ENCODE results near the gene FNDC3B.
"Not testable (repeated sequence)": the region's sequence is repeated elsewhere in the genome, so short reads cannot be mapped to it uniquely, and the experiment has no call there.

The FNDC3B gene

DNA sequence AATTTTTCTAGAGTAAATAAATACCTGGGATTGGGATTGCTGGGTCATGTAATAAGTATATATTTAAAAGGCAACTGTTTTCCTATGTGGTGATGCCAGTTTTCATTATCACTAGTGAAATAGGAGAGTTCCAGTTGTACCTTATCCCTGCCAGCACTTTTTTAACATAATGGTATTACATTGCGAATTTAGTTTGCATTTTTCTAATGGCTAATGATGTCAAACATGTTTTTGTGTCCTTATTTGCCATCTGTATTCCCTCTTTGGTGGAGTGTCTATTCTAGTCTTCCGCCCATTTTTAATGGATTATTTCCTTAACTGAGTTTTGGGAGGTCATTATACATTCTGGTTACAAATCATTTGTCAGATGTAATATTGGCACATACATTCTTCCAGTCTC is 320.6 kb downstream of the FNDC3B start:
- no peak for FAIRE-seq
- TF ChIP-seq POLR2A (IDR thresholded peaks at IDR 0.05; ENCODE audit: low read depth, low read length) = no peak
- DNase-seq (ENCODE audit: insufficient read length, low spot score) = no peak

DNA sequence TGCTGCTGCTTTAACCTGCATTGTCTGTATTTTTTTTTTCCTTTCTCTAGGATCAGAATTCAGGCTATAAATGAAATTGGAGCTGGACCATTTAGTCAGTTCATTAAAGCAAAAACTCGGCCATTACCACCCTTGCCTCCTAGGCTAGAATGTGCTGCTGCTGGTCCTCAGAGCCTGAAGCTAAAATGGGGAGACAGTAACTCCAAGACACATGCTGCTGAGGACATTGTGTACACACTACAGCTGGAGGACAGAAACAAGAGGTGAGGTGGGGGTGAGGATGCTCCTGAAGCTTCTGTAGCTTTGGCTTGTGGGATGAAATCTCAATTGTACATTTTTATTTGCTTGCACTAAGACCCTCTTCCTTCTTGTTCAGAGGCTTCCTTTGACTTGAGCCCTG is 323.2 kb downstream of the FNDC3B start:
- FAIRE-seq (no peak), DNase-seq (ENCODE audit: insufficient read length, low spot score) (no peak)
- no peak for TF ChIP-seq POLR2A (IDR thresholded peaks at IDR 0.05; ENCODE audit: low read depth, low read length)

DNA sequence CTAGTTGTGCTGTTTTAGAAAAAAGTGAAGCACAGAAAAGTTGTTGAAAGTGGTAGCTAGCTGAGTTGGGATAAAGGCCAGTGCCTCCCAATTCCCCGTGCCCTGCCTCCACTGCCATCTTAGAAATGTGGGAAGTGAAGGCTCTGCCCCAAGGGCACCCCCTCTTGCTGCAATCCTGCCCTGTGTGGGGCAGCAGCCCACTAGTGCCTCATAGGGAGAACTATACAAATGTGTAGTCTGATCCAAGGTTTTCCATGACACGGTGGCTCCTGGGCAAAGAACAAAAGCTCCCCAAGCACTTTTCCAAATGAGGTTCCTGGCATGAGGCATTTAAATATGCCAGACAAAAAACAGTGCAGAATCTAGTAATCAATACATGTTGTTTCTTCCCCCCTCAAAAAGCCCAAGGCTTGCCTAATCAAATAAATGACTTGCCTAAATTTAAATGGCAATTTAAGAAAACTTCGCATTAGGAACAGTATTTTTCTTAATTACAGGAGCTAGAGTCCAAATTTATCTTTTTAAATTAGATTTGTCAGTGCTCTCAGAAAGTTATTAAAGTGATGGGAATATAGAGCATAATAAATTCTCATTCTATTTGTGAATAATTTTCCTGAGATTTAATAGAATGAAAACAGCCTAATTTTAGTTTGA is 325.1 kb downstream of the FNDC3B start:
- no peak for FAIRE-seq
- TF ChIP-seq POLR2A (IDR thresholded peaks at IDR 0.05; ENCODE audit: low read depth, low read length) = no peak
- DNase-seq (ENCODE audit: insufficient read length, low spot score) = no peak

DNA sequence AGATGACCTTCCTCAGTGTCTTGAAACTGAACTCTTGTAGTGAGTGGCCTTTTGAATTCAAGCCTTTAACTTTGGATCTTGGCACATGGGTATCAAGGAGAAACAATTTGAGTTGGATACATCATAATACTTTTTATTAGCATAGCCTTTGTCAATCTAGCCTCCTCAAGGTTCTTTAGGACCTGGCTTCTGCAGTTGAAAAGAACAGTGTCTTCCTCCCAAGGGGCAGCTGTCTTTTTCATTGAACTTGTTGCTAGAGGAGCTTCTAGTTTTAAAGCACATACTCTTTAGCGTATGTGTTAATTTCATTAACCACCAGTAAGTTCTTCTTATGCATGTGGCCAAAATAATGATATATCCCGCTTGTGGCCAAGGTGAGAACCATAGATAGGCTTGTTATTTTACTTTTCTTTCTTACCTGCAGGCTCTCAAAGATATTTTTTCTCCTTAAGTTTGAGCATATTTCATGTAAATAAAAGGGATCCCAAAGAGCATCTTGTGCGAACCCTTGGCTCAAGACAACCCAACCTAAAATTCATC is 325.7 kb downstream of the FNDC3B start:
- FAIRE-seq = no peak
- no peak for DNase-seq (ENCODE audit: insufficient read length, low spot score)

DNA sequence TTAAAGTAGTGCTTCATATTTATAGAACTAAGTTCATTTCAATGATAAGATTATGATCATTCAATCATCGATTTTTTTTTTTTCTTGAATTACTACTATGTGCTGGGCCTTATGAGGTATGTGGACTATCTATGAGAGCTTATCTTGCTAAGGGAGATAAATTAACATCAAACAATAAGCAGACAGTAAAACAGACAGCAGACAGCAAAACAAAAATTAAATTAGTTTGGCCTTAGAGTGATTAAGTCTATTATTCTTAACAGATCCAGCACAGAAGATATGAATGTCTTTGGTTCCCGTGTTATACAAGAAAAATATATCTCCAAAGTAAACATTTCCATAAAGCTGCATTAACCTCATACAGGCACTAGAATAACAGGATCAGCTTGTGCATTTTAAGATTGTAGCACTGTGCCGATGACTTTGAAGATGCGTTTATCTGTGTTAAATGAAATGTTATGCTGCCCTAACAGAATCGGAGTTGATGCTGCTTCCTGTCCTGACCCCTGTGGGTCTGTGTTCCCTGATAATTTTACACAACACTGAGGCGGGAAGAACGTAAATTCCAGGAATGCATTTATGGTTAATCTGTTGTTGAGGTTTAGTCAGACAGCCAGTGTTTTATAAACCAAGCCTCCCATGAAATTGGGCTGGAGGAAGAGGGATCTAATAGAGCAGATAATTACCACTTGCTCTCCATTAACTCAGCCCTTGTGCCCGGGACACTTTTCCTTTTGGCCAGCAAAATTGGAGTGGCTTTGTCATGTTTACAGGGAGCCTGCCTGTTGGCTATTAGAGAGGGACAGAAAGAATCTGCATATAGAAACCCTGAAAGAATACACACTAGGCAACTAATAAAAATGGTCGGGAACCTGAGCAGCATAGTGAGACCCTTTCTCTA is 328.1 kb downstream of the FNDC3B start:
- DNase-seq (ENCODE audit: insufficient read length, low spot score) (no peak), FAIRE-seq (no peak)
- no peak for TF ChIP-seq POLR2A (IDR thresholded peaks at IDR 0.05; ENCODE audit: low read depth, low read length)

More for the DNA sequence above, 325.7 kb downstream of the FNDC3B start:
- TF ChIP-seq POLR2A (IDR thresholded peaks at IDR 0.05; ENCODE audit: low read depth, low read length) = no peak

DNA sequence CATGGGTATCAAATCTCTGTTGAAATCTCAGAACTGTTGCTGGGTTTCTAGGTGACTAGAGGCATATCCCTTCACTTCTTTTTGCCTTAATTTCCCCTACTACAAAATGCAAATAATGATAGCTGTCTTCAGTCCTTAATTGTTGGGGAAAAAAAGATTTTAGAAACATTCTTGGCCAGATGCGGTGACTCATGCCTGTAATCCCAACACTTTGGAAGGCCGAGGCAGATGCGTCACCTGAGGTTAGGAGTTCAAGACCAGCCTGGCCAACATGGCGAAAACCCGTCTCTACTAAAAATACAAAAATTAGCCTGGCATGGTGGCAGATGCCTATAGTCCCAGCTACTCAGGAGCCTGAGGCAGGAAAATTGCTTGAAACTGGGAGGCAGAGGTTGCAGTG is 329.2 kb downstream of the FNDC3B start:
- not testable (repeated sequence) for FAIRE-seq; DNase-seq (ENCODE audit: insufficient read length, low spot score)

DNA sequence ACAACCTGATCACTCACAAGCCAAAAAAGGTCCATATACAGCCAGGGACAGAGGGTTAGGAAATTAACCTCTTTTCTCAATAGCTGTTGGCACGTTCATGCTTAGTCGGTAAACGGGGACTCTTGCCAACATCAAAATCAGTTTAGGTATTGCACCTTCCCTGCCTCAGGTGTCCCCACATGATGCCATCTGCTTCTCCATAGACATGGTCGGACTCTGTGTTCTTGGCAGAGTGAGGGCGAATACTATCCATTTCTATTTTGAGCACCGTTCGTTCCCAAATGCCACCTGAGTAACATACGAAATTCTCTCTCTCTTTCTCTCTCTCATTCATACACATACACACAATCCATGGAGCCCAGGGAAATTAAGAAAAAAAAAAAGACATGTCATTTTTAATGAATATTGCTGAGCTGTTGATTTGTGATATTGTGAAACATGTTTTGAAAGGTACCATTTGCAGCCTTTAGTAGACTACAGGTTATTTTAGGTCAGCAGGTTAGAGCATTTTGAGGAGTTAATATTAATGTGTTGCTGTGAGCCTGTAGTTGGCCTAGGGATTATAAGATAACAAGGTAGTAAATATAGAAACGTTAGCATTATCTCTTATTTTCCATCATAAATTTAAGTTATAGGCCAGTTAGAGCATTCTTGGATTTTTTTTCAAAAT is 330.3 kb downstream of the FNDC3B start:
- FAIRE-seq (no peak), DNase-seq (ENCODE audit: insufficient read length, low spot score) (no peak)
- TF ChIP-seq POLR2A (IDR thresholded peaks at IDR 0.05; ENCODE audit: low read depth, low read length) = no peak

DNA sequence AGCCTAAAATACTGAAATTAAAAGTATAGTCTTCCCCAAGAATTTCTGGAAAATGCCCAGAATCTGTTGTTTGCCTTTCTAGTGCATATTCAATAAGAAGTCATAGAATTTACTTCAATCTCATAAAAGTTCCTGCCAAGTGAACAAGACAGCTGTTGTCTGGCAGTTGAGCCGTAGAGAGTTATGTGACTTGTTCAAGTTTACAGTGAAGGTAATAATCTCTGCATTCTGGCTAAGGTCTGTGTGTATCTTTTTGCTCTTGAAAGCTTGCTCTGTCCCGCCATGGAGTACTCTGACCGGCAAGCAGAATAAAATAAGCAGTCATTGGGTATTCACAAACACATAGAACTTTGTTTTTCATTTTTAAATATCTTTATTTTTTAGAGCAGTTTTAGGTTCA is 331.0 kb downstream of the FNDC3B start:
- no peak for DNase-seq (ENCODE audit: insufficient read length, low spot score)
- no peak for FAIRE-seq

DNA sequence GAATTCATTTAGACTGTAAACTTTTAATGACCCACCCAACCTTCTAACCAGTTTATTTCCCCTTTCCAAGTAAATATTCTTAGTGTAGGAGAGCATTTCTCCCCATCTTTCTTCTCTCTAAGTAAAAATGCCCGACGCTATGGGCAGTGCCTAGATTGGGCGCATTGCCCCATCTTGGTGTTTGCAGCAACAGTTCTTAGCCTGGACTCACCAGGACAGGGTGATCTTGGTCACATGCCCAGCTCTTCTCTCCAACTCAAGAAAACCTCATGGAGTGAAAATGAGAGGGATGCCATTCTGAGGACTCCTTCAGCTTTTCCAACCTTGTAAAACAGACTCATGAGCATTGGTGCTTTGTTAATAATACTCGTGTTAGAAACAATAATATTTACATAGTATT is 332.2 kb downstream of the FNDC3B start:
- no peak for DNase-seq (ENCODE audit: insufficient read length, low spot score)
- no peak for TF ChIP-seq POLR2A (IDR thresholded peaks at IDR 0.05; ENCODE audit: low read depth, low read length)
- FAIRE-seq = no peak

More for the DNA sequence above, 331.0 kb downstream of the FNDC3B start:
- TF ChIP-seq POLR2A (IDR thresholded peaks at IDR 0.05; ENCODE audit: low read depth, low read length) = no peak

DNA sequence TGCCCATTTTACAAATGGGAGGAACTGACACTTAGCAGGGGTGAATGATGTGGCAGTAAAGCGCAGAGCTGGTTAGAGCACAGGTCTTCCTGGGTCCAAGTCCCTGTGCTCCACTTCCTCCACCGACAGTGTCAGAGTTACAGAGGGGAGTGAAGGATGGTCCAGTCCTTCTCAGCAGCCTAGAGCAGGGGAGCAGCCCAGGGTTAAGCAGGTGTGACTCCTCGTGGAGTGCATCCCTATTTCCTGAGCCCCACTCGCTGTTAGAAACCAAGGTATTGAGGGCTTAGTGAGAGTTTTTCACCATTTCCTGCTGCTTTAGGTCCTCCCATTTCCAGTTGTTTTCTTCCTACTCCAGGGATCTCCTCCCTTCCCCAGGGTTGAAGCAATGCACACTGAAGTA is 333.5 kb downstream of the FNDC3B start:
- FAIRE-seq = no peak
- DNase-seq (ENCODE audit: insufficient read length, low spot score) = no peak
- TF ChIP-seq POLR2A (IDR thresholded peaks at IDR 0.05; ENCODE audit: low read depth, low read length) = no peak

DNA sequence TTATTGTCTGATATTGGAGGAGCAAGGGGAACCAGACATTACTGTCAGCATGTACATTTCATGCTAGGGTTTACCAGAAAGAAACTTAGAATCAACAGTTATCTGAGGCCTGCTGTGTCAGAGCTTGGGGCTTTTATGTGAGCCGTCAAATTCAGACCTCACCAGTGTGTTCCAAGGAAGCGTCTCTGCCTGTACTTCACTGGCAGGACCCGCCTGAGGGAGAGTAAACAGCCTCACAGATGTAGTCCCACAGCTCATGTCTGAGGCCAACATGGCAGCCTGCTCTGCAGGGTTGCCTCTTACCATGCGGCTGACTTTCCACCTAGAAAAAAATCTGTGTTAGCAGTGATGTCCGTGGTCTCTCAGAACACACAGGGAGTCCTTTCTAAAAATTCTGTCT is 334.5 kb downstream of the FNDC3B start:
- DNase-seq (ENCODE audit: insufficient read length, low spot score) = no peak
- no peak for FAIRE-seq
- TF ChIP-seq POLR2A (IDR thresholded peaks at IDR 0.05; ENCODE audit: low read depth, low read length) = no peak

DNA sequence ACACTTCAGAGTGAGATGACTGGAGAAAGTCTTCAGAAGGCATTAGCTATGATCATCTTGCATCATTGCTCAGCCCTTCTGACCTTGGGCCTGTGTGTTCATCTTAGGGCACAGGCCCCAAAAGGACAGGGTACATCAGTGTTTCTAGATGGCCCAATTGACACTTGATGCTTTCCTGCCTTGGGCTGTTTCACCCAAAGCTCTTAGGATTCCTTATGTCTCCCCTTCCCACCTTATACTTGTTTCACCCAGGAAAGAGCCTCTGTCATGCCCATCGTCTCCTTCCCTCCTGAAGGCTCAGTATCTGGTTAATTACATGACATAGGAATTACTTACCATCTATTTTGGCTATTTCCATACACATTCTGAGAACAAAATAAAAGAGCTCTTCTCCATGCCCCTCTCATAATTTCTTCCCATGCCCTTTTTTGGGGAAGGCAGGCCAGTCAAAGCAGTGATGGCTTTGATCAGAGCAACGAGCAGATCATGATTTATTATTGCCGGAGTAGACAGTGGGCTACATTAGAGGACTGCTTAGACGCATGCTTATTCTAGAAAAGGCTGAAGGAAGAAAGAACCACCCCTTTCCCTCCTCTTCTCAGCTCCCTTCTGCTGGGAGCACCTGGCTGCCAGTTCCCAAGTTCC is 335.9 kb downstream of the FNDC3B start:
- no peak for TF ChIP-seq POLR2A (IDR thresholded peaks at IDR 0.05; ENCODE audit: low read depth, low read length)
- FAIRE-seq = no peak

DNA sequence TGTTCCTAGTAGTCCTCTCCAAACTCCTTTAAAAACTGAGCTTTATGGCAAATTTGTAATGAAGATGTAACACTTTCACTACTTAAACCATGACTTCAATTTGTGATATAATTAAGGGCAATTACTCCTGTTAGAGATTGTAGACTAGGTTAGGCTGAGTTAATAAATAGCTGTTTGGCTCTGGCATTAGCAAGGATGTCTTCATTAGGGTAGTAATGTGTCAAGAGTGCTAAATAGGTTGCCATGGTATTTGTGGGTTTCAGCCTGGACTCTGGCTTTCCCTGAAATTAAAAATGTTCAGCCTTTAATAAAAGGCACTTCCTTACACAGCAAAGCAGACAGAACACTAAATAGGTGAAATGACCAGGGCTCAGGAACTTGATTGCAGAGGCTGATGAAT is 337.0 kb downstream of the FNDC3B start:
- FAIRE-seq = no peak
- DNase-seq (ENCODE audit: insufficient read length, low spot score) = no peak
- no peak for TF ChIP-seq POLR2A (IDR thresholded peaks at IDR 0.05; ENCODE audit: low read depth, low read length)

More for the DNA sequence above, 335.9 kb downstream of the FNDC3B start:
- no peak for DNase-seq (ENCODE audit: insufficient read length, low spot score)

DNA sequence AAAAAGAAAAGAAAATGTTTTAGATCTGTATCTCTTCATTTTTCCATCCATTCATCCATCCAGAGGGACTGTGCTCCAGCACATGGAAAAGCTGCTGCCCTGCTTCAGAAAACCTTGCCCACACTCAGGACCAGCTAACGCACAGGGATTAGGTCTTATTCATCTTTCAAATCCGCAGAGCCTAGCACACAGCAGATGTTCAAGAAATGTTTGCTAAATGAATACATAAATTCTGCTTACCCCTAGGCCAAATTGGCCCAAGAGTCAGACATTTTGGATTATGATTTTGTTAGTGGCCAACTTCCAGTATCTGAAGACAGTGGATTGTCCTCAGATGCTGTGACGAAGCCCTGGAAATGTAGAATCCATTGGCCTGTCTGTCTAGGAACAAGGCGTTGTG is 337.5 kb downstream of the FNDC3B start:
- DNase-seq (ENCODE audit: insufficient read length, low spot score) (no peak), FAIRE-seq (no peak)
- TF ChIP-seq POLR2A (IDR thresholded peaks at IDR 0.05; ENCODE audit: low read depth, low read length) = no peak

Data from H54 (cell line).